AG04449 (cell line): ENCODE data around the gene NDUFA11.

Experiments used
- CTCF ChIA-PET: fragments of 350-600 bp; formaldehyde crosslinking; extraction: SDS; loops from one replicate; lab custom pipeline; 2021; ENCODE audit warnings: antibody characterized with exemption; lab: Yijun Ruan, JAX
- POLR2A ChIA-PET: fragments of 400-600, 350-600 bp; formaldehyde crosslinking; extraction: SDS; loops from one replicate; lab custom pipeline; 2020; ENCODE audit warnings: antibody characterized with exemption, inconsistent platforms; lab: Yijun Ruan, JAX
- DNase-seq: peaks from one replicate; pipeline ENCODE4 v3.0.0-alpha.2; 2010; ENCODE audit warnings: low read depth, low spot score
- H3K4me3 ChIP-seq: 2 replicates; pipeline ENCODE4 v1.5.1; 2011; ENCODE audit warnings: low read depth, mild to moderate bottlenecking, control low read depth, low read length
- TF ChIP-seq, protein P1 (sequence below): IDR thresholded peaks from one replicate; pipeline ENCODE4 v1.5.1; 2011; ENCODE audit warnings: mild to moderate bottlenecking, moderate library complexity, low read length, control low read depth, inconsistent platforms; ENCODE audit not compliant: insufficient read depth; ENCODE audit errors: missing control alignments

Gene NDUFA11

DNA sequence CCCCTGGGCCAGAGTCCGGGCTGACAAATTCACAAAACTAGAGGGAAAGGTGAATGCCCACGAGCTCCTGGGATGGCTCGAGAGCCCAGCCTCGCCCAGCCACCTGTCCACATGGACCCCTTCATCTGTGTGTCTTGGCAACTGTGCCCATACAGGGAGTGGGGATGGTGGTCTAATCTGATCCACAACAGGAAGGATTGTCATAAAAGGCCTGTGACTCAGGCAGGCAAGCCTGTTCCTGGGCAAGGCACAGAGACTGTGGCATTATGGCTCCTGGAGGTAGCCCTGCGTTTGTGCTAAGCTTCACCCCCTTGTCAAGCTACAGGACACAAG is 30.4 kb upstream of the NDUFA11 start:
- ChIA-PET CTCF (interaction anchor here (0.9 to 7.1 kb wide), 6 partner anchors 9 to 130 kb away, joined by 3 to 57 read pairs (median 3); partner anchors contain the start of gene NRTN), POLR2A (no interaction called here)
- H3K4me3 ChIP-seq, result no peak overlapping the region
- TF ChIP-seq, protein P1, sequence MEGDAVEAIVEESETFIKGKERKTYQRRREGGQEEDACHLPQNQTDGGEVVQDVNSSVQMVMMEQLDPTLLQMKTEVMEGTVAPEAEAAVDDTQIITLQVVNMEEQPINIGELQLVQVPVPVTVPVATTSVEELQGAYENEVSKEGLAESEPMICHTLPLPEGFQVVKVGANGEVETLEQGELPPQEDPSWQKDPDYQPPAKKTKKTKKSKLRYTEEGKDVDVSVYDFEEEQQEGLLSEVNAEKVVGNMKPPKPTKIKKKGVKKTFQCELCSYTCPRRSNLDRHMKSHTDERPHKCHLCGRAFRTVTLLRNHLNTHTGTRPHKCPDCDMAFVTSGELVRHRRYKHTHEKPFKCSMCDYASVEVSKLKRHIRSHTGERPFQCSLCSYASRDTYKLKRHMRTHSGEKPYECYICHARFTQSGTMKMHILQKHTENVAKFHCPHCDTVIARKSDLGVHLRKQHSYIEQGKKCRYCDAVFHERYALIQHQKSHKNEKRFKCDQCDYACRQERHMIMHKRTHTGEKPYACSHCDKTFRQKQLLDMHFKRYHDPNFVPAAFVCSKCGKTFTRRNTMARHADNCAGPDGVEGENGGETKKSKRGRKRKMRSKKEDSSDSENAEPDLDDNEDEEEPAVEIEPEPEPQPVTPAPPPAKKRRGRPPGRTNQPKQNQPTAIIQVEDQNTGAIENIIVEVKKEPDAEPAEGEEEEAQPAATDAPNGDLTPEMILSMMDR, result no peak
- no peak for DNase-seq

DNA sequence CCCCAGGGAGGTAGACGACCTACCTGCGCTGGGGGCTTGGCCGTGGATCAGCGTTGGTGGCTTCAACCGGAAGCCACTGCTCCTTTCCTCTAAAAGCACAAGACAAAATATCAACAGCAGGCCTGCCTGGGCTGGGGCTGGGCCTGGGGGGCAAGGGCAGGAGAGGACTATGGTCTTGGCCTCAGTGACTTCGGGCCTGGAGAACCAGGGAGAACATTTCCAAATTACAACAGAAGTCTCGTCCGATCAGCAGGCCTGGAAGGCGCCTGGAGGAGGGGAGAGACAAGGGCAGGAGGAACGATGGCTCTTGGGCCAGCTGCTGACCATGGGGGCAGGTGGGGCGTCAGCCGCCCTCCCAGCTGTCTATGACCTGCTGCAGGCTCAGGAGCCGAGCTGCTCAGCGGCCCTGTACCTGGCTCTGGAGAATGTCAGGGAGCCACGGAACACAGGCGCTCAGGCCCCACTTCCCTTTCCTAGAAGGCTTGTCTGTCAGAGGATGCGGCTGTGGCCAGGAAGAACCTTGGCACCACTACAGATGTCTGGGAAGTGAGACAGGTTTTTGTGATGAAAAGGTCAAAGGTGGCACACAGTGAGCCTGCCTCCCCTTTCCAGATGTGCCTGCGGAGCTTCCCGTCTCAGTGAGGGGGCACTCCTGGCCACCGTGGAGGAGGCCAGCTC is 29.9 kb upstream of the NDUFA11 start:
- TF ChIP-seq, protein P1, result no peak
- POLR2A ChIA-PET, result no interaction called here
- no peak overlapping the region for H3K4me3 ChIP-seq
- DNase-seq, result no peak
- CTCF ChIA-PET, result interaction anchor here (0.9 to 7.1 kb wide), 5 partner anchors 8 to 129 kb away, joined by 3 to 57 read pairs (median 3); partner anchors contain the start of gene NRTN

DNA sequence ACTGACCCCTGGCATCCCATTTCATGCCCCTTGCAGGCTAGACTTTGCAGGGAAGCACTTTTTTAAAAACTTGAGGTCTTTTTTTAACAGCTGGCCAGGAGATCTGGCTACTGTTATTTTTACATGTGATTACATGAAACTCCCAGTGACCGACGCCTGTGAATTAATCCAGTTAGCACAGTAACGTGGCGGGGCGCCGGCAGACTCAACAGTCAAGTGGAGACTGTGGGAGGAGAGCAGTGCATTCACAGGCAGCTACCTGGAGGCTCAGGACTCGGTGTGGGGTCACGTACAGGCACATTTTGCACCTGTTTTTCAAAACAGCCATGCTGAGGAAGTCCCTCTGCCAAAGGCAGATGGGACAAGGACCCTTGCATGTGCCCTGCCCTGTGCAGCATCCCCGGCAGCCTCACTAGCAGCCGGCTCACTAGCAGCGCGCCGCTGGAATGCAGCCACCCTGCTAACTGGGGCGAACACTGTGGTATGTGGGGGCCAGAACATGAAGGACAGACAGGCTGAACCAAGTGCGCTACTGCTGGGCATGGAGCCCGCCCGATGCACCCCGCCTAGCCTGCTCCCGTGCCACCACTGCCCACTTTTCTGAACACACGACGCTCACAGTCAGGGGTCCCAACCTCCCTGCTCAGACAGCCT is 29.1 kb upstream of the NDUFA11 start:
- ChIA-PET CTCF (no interaction called here), POLR2A (no interaction called here)
- TF ChIP-seq, protein P1, result no peak
- no peak for DNase-seq
- no peak overlapping the region for H3K4me3 ChIP-seq

DNA sequence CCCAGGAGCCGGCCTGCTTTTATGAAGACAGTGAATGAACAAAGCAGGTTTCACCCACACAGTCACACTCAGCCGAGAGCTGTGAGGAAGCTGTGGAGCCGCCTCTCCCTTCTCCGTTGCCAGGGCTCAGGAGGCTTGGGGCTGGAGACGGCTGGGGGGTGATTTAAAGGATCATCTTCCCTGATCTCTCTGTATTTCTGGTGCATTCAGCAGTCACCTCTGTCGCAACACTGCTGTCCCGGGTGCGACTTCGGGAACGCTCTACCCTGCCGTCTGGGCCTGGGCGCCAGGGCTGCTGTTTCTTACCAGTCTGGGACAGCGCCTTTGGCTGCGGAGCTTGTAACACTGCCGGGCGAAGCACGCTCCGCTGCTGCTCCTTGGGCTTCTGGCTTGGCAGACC is 28.6 kb upstream of the NDUFA11 start:
- TF ChIP-seq, protein P1, result no peak
- POLR2A ChIA-PET, result no interaction called here
- no peak for DNase-seq
- H3K4me3 ChIP-seq, result no peak overlapping the region
- CTCF ChIA-PET, result no interaction called here

DNA sequence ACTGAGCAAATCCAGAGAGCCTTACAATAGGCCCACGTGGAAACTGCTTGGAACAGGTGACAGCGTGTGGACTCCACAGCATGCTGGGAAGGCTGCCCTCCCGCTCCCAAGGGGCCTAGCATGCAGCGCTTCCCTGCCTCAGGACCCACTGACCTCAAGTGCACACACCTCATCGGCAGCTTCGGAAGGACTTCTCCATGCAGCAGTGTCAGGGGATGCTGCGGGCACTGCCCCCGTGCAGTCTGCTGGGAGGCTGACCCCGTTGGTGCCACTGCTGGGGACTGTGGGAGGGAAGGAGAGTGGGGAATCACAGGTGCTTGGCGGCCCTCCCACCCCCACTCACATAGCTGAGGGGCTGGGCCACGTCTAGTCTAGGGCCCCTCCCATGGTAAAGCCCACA is 27.7 kb upstream of the NDUFA11 start:
- CTCF ChIA-PET, result no interaction called here

DNA sequence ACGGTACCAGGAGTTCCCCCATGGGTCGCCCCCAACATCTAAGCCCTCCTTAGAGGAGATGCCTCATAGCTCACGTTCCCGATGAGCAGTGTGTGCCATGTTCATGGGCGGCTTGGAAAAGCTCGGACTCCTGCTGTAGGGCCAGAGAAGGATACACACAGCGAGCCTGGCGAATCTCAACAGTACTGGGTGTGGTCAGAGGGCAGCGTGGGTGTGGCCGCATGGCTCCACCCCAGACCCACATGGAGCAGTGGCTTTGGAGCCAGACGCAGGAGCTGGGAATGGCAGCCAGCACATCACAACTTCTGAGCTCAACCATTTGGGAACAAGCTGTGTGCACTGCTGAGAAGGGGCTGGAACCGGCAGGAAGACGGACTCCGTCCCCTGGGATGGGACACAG is 26.0 kb upstream of the NDUFA11 start:
- CTCF ChIA-PET, result interaction anchor here (1.4 to 1.7 kb wide), 3 partner anchors 9 to 39 kb away, joined by 3 to 6 read pairs (median 3); no protein-coding TSS in a partner anchor
- H3K4me3 ChIP-seq, result no peak overlapping the region
- POLR2A ChIA-PET, result no interaction called here
- no peak for DNase-seq
- TF ChIP-seq, protein P1, result no peak

More for the DNA sequence above, 27.7 kb upstream of the NDUFA11 start:
- DNase-seq, result no peak
- POLR2A ChIA-PET, result no interaction called here
- TF ChIP-seq, protein P1, result no peak
- no peak overlapping the region for H3K4me3 ChIP-seq
